IMR-90 (cell line): ENCODE results near the gene EPHA6. TPM values are rescaled to one million over a fixed set of nuclear protein-coding genes. Genes with fewer than 3 reads are reported as not detected.

Source experiments
- ATAC-seq: fragments of 200-7000 bp; cut with Tn5 transposase; 2 replicates; pipeline ENCODE4 v1.9.1; 2020; ENCODE audit warnings: low read depth, mild to moderate bottlenecking, moderate library complexity
- BruUV-seq: library from RNA; stranded (reverse); fragments of 400-500 nt; replicated peaks from 2 replicates; lab custom pipeline; 2021; lab: Mats Ljungman, UMichigan
- CTCF ChIA-PET: fragments of 300-600 bp; formaldehyde crosslinking; extraction: SDS; loops from one replicate; lab custom pipeline; 2021; ENCODE audit warnings: antibody characterized with exemption; lab: Yijun Ruan, JAX
- POLR2A ChIA-PET: fragments of 300-600 bp; sonication (Branson Sonifier 250); formaldehyde crosslinking; loops from one replicate; lab custom pipeline; 2022; ENCODE audit warnings: antibody characterized with exemption; ENCODE audit not compliant: unreplicated experiment; lab: Charles Lee
- DNase-seq: peaks from one replicate; pipeline ENCODE4 v3.0.0; 2013
- H2AFZ ChIP-seq: replicated peaks from 2 replicates; pipeline ENCODE3; 2013; ENCODE audit warnings: low read length, mild to moderate bottlenecking; ENCODE audit not compliant: poor library complexity
- H2AK5ac ChIP-seq: 2 replicates; pipeline ENCODE4 v1.6.1; 2013; ENCODE audit warnings: low read depth, low read length, inconsistent platforms
- H2AK9ac ChIP-seq: replicated peaks from 2 replicates; pipeline ENCODE3; 2013; ENCODE audit warnings: mild to moderate bottlenecking, low read depth, low read length, moderate library complexity; ENCODE audit not compliant: poor library complexity
- H2BK120ac ChIP-seq: 2 replicates; pipeline ENCODE4 v1.6.1; 2013; ENCODE audit warnings: low read depth, low read length, inconsistent platforms
- H2BK15ac ChIP-seq: 3 replicates; pipeline ENCODE4 v1.6.1; 2013; ENCODE audit warnings: low read depth, low read length, inconsistent platforms
- H2BK20ac ChIP-seq: 2 replicates; pipeline ENCODE4 v1.6.1; 2013; ENCODE audit warnings: low read depth, mild to moderate bottlenecking, inconsistent platforms, low read length, moderate library complexity
- H2BK5ac ChIP-seq: 2 replicates; pipeline ENCODE4 v1.6.1; 2013; ENCODE audit warnings: mild to moderate bottlenecking, low read depth, low read length, inconsistent platforms; ENCODE audit not compliant: poor library complexity, severe bottlenecking
- H3K14ac ChIP-seq: replicated peaks from 2 replicates; pipeline ENCODE4 v1.6.1; 2013; ENCODE audit warnings: low read depth, low read length, inconsistent platforms
- H3K18ac ChIP-seq: 2 replicates; pipeline ENCODE4 v1.6.1; 2013; ENCODE audit warnings: low read depth, low read length, control low read depth
- H3K23ac ChIP-seq: 2 replicates; pipeline ENCODE4 v1.6.1; 2013; ENCODE audit warnings: low read depth, low read length, inconsistent platforms
- H3K27ac ChIP-seq: 2 replicates; pipeline ENCODE4 v1.5.1; 2013; ENCODE audit warnings: mild to moderate bottlenecking, control low read depth, low read length; ENCODE audit not compliant: insufficient read depth
- H3K27me3 ChIP-seq: 2 replicates; pipeline ENCODE4 v1.6.1; 2013; ENCODE audit warnings: low read length; ENCODE audit not compliant: control insufficient read depth, insufficient read depth
- H3K36me3 ChIP-seq: 2 replicates; pipeline ENCODE4 v1.6.1; 2013; ENCODE audit warnings: low read length, mixed read lengths; ENCODE audit not compliant: control insufficient read depth, insufficient read depth
- H3K4ac ChIP-seq: 2 replicates; pipeline ENCODE4 v1.6.1; 2013; ENCODE audit warnings: low read depth, low read length, inconsistent platforms
- H3K4me1 ChIP-seq: 2 replicates; pipeline ENCODE4 v1.6.1; 2013; ENCODE audit warnings: low read length, mixed read lengths; ENCODE audit not compliant: control insufficient read depth, insufficient read depth
- H3K4me2 ChIP-seq: 2 replicates; pipeline ENCODE4 v1.6.1; 2013; ENCODE audit warnings: low read depth, mild to moderate bottlenecking, control low read depth, low read length, moderate library complexity
- H3K4me3 ChIP-seq: 2 replicates; pipeline ENCODE4 v1.5.1; 2013; ENCODE audit warnings: low read depth, mild to moderate bottlenecking, control low read depth, low read length, moderate library complexity; ENCODE audit not compliant: insufficient read depth
- H3K56ac ChIP-seq: 2 replicates; pipeline ENCODE4 v1.6.1; 2013; ENCODE audit warnings: low read length, inconsistent platforms; ENCODE audit not compliant: insufficient read depth; ENCODE audit errors: extremely low read depth
- H3K79me1 ChIP-seq, 2 experiments: 2 replicates each; pipeline ENCODE4 v1.6.1; 2013; ENCODE audit warnings: low read length in 2 of 2, inconsistent platforms in 1 of 2, low read depth in 1 of 2
- H3K9ac ChIP-seq: 2 replicates; pipeline ENCODE4 v1.6.1; 2013; ENCODE audit warnings: low read depth, low read length, control low read depth
- H3K9me1 ChIP-seq: 2 replicates; pipeline ENCODE4 v1.6.1; 2013; ENCODE audit warnings: low read length, inconsistent platforms; ENCODE audit not compliant: insufficient read depth
- H3K9me3 ChIP-seq: 2 replicates; pipeline ENCODE4 v1.6.1; 2013; ENCODE audit warnings: low read length; ENCODE audit not compliant: control insufficient read depth, insufficient read depth
- H4K20me1 ChIP-seq: 2 replicates; pipeline ENCODE4 v1.6.1; 2013; ENCODE audit warnings: low read length, inconsistent platforms; ENCODE audit not compliant: insufficient read depth
- H4K5ac ChIP-seq: 2 replicates; pipeline ENCODE4 v1.6.1; 2013; ENCODE audit warnings: mild to moderate bottlenecking, low read depth, low read length, control low read depth
- H4K8ac ChIP-seq, 2 experiments: 2 replicates each; pipeline ENCODE4 v1.6.1; 2013; ENCODE audit warnings: low read depth in 2 of 2, low read length in 2 of 2, control low read depth in 1 of 2, inconsistent platforms in 1 of 2
- H4K91ac ChIP-seq: 2 replicates; pipeline ENCODE4 v1.6.1; 2013; ENCODE audit warnings: low read depth, low read length, inconsistent platforms; ENCODE audit not compliant: insufficient read depth
- BHLHE40 ChIP-seq: fragments of 150-350 bp; IDR thresholded peaks from 2 replicates; pipeline ENCODE4 v1.6.1; 2016; ENCODE audit warnings: mild to moderate bottlenecking, low read depth, low read length
- CHD1 ChIP-seq: IDR thresholded peaks from 2 replicates; pipeline ENCODE4 v1.6.1; 2012; ENCODE audit warnings: low read depth, low read length, improper control_type of control experiment
- FOS ChIP-seq: fragments of 150-350 bp; IDR thresholded peaks from 2 replicates; pipeline ENCODE4 v1.6.1; 2016; ENCODE audit warnings: low read depth, low read length
- MXI1 ChIP-seq: IDR thresholded peaks from 2 replicates; pipeline ENCODE4 v1.6.1; 2012; ENCODE audit warnings: low read depth, mild to moderate bottlenecking, low read length, moderate library complexity, borderline replicate concordance
- POLR2A ChIP-seq: IDR thresholded peaks from 2 replicates; pipeline ENCODE4 v1.6.1; 2012; ENCODE audit warnings: mild to moderate bottlenecking, low read depth, low read length
- dilution Hi-C: fragments of 300-500 bp; cut with HindIII; formaldehyde crosslinking; loops from one replicate; pipeline ENCODE4 v1.14.3; 2018; ENCODE audit warnings: low sequenced_read_pairs; ENCODE audit not compliant: unreplicated experiment
- in situ Hi-C: fragments of 300-500 bp; cut with MboI; formaldehyde crosslinking; loops from 3 replicates; pipeline ENCODE4 v1.14.3; 2019; ENCODE audit warnings: low sequenced_read_pairs, inconsistent platforms, mixed read lengths
- intact Hi-C: fragments of 100-400 bp; cut with micrococcal nuclease; formaldehyde crosslinking; loops from 2 replicates; pipeline ENCODE4 v1.10.0; 2022
- polyA plus RNA-seq, 3 experiments: library from polyadenylated mRNA; depleted of rRNA; stranded (reverse); fragments of >200 nt; gene quantifications; 2 replicates each; pipeline ENCODE4 v1.2.3, GENCODE V29; 2012; ENCODE audit warnings: low replicate concordance in 1 of 3
- total RNA-seq: library from RNA; depleted of rRNA; stranded (reverse); fragments of >200 nt; gene quantifications from 2 replicates; pipeline ENCODE4 v1.2.3, GENCODE V29; 2012

Gene EPHA6
- total and polyA plus RNA-seq, 2 of the 4 experiments (the other 2 are of a cell fraction), result not detected

- H2AFZ ChIP-seq, result no peak overlapping the region
- ATAC-seq (no peak), DNase-seq (no peak)
- no peaks in the 10 kb centered on the region for H3K79me1 ChIP-seq
- no peak overlapping the region for H3K23ac ChIP-seq
- no peak overlapping the region for H3K4ac ChIP-seq
- no peak overlapping the region for H2AK9ac ChIP-seq
- H3K14ac ChIP-seq, result no peak overlapping the region
- no peak overlapping the region for H3K4me2 ChIP-seq
- H3K4me1 ChIP-seq, result no peaks in the 10 kb centered on the region
- H4K91ac ChIP-seq, result no peak overlapping the region
- dilution Hi-C loops, result no loop called here
- TF ChIP-seq MXI1 (no peak), POLR2A (no peak), BHLHE40 (no peak), FOS (no peak), CHD1 (no peak)
- H4K8ac ChIP-seq, result no peak overlapping the region
- no peaks in the 10 kb centered on the region for H3K36me3 ChIP-seq
- H3K27ac ChIP-seq, result no peak overlapping the region
- no peak overlapping the region for H2BK5ac ChIP-seq
- H3K27me3 ChIP-seq, result no peaks in the 10 kb centered on the region
- no peaks in the 10 kb centered on the region for H3K9me1 ChIP-seq
- H3K56ac ChIP-seq, result no peak overlapping the region
- in situ Hi-C loops, result no loop called here
- H2AK5ac ChIP-seq, result no peak overlapping the region
- H4K5ac ChIP-seq, result no peak overlapping the region
- ChIA-PET CTCF (no interaction called here), POLR2A (no interaction called here)
- no peaks in the 10 kb centered on the region for H3K9me3 ChIP-seq
- no peaks in the 10 kb centered on the region for H4K20me1 ChIP-seq
- no TSS peak for BruUV-seq
- intact Hi-C loops, result no loop called here
- H3K18ac ChIP-seq, result no peak overlapping the region
- H2BK15ac ChIP-seq, result no peak overlapping the region
- no peak overlapping the region for H2BK20ac ChIP-seq
- H3K9ac ChIP-seq, result no peak overlapping the region
- no peak overlapping the region for H3K4me3 ChIP-seq
- H2BK120ac ChIP-seq, result no peak overlapping the region
Measured at GRCh38 chr3:97656638-97657037, 842.2 kb downstream of the EPHA6 start.
